ENCODE measurements around the gene FEM1A. TPM values are rescaled to one million over a fixed set of nuclear protein-coding genes. Genes with fewer than 3 reads are reported as not detected.
A peak's percentile ranks its signal among the peaks of the same experiment; 100 is the strongest.

The FEM1A gene
- total RNA-seq, 1 experiment from 2014 or later = 17.7 TPM

DNA sequence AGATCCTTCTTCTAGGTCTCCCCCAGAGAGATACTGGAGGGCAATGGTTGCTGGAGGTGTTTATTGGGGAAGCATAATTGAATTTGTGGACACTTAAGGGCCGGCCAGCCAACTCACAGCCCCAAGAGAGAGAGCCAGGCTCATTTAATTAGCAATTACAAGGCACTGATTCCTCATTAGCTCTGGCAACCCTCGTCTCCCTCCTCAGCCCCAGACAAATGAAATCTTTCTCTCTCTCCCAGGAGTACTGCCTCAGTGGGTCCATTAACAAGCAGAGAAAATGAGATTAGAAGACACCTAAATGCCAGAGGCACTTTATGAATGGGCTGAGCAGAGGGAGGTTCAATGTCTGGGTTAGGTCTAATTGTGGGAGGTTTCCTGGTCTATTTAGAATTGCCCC is 19.0 kb upstream of the FEM1A start:
- Histone ChIP-seq H3K27ac (ENCODE audit: low read depth, low read length) (no peak overlapping the region), H3K4me1 (ENCODE audit: control insufficient read depth in 1 of 2, insufficient read depth in 2 of 2, low read length in 2 of 2) (peaks cover 10 to 21% of the 10 kb centered on the region in 2 experiments), H3K36me3 (ENCODE audit: control insufficient read depth in 1 of 2, insufficient read depth in 2 of 2, low read length in 2 of 2) (no peaks in the 10 kb centered on the region), H3K4me3 (replicated peaks in 1 of 2; ENCODE audit: low read depth in 1 of 2, low read length in 2 of 2) (no peak overlapping the region), H3K9me2 (ENCODE audit: insufficient read depth) (no peaks in the 10 kb centered on the region), H2AFZ (ENCODE audit: low read depth, low read length, poor library complexity, severe bottlenecking) (no peak overlapping the region), H4K20me1 (ENCODE audit: insufficient read depth) (no peaks in the 10 kb centered on the region), H3K9ac (ENCODE audit: low read length) (no peak overlapping the region), H3K27me3 (ENCODE audit: insufficient read depth, low read length) (0 out of 2 replicates have a peak, but pooled peaks cover 4% of the 10 kb centered on the region), H3K9me3 (ENCODE audit: control insufficient read depth in 1 of 2, insufficient read depth in 1 of 2, low read depth in 1 of 2, low read length in 2 of 2) (no peaks in the 10 kb centered on the region), H3K4me2 (ENCODE audit: low read length) (no peak overlapping the region), H3K79me2 (ENCODE audit: insufficient read depth, low read length) (no peaks in the 10 kb centered on the region)
- TF ChIP-seq EGR1 (IDR thresholded peaks at IDR 0.05; ENCODE audit: low read depth) (no peak), ELF1 (IDR thresholded peaks at IDR 0.05; ENCODE audit: borderline replicate concordance, low read depth) (no peak), CEBPB (IDR thresholded peaks at IDR 0.05; ENCODE audit: low read depth) (no peak), SP1 (IDR thresholded peaks at IDR 0.05; ENCODE audit: low read depth) (no peak), EZH2phosphoT487 (IDR thresholded peaks at IDR 0.05; ENCODE audit: borderline replicate concordance) (no peak), RAD21 (IDR thresholded peaks at IDR 0.05; ENCODE audit: low read depth) (no peak), SRF (IDR thresholded peaks at IDR 0.05; ENCODE audit: low read depth) (no peak), CBX3 (IDR thresholded peaks at IDR 0.05; ENCODE audit: low read depth) (no peak), SIN3A (IDR thresholded peaks at IDR 0.05; ENCODE audit: low read depth) (no peak), ZNF274 (IDR thresholded peaks at IDR 0.05; ENCODE audit: low read depth, low read length) (no peak)
- CTCF ChIA-PET = no interaction called here
- no TSS peak for BruUV-seq (replicated peaks)
- RAD21 ChIA-PET (ENCODE audit: low non-redundant PET in 1 of 2, low total read pairs in 2 of 2, uncharacterized antibody in 2 of 2, unreplicated experiment in 2 of 2) = no interaction called here
- ATAC-seq (no peak), DNase-seq (ENCODE audit: low read depth, low spot score) (no peak)
- intact Hi-C loops (cut with micrococcal nuclease) = no loop called here
- POLR2A ChIA-PET = no interaction called here

DNA sequence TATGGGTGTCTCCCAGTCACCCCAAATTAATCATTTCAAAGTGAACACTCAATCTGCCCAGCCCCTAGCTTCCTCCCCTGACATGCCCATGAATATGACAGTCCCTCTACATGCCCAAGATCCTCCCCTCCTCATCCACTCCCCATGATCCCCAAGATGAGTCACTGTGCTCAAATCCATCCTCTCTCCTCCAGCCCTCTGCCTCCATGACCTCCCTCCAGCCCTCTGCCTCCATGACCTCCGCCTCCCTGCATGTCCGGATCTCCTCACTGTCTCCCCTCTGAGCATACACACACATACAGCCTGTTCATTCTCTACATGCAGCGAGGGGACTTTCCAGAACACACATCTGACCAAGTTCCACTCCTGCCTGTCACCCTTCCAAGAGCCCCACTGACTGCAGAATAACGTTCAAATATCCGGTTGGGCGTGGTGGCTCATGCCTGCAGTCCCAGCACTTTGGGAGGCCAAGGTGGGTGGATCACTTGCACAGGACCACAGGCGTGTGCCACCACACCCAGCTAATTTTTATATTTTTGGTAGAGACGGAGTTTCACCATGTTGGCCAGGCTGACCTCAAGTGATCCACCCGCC is 18.4 kb upstream of the FEM1A start:
- ChIA-PET RAD21 (ENCODE audit: low non-redundant PET in 1 of 2, low total read pairs in 2 of 2, uncharacterized antibody in 2 of 2, unreplicated experiment in 2 of 2) (no interaction called here), POLR2A (no interaction called here), CTCF (no interaction called here)
- Histone ChIP-seq H3K4me2 (ENCODE audit: low read length) (peak overlapping the region; percentile 40), H3K9me3 (ENCODE audit: control insufficient read depth in 1 of 2, insufficient read depth in 1 of 2, low read depth in 1 of 2, low read length in 2 of 2) (no peaks in the 10 kb centered on the region), H3K36me3 (ENCODE audit: control insufficient read depth in 1 of 2, insufficient read depth in 2 of 2, low read length in 2 of 2) (no peaks in the 10 kb centered on the region), H3K27ac (ENCODE audit: low read depth, low read length) (no peak overlapping the region), H3K79me2 (ENCODE audit: insufficient read depth, low read length) (no peaks in the 10 kb centered on the region), H3K9ac (ENCODE audit: low read length) (no peak overlapping the region), H3K27me3 (ENCODE audit: insufficient read depth, low read length) (0 out of 2 replicates have a peak, but pooled peaks cover 4% of the 10 kb centered on the region), H2AFZ (ENCODE audit: low read depth, low read length, poor library complexity, severe bottlenecking) (no peak overlapping the region), H3K4me3 (replicated peaks in 1 of 2; ENCODE audit: low read depth in 1 of 2, low read length in 2 of 2) (0 out of 4 replicates have a peak overlapping the region, but pooled peaks of 1 of the 2 experiments have one; percentile 1), H3K4me1 (ENCODE audit: control insufficient read depth in 1 of 2, insufficient read depth in 2 of 2, low read length in 2 of 2) (peaks cover 10 to 21% of the 10 kb centered on the region in 2 experiments), H3K9me2 (ENCODE audit: insufficient read depth) (no peaks in the 10 kb centered on the region), H4K20me1 (ENCODE audit: insufficient read depth) (no peaks in the 10 kb centered on the region)
- TF ChIP-seq, protein P1, sequence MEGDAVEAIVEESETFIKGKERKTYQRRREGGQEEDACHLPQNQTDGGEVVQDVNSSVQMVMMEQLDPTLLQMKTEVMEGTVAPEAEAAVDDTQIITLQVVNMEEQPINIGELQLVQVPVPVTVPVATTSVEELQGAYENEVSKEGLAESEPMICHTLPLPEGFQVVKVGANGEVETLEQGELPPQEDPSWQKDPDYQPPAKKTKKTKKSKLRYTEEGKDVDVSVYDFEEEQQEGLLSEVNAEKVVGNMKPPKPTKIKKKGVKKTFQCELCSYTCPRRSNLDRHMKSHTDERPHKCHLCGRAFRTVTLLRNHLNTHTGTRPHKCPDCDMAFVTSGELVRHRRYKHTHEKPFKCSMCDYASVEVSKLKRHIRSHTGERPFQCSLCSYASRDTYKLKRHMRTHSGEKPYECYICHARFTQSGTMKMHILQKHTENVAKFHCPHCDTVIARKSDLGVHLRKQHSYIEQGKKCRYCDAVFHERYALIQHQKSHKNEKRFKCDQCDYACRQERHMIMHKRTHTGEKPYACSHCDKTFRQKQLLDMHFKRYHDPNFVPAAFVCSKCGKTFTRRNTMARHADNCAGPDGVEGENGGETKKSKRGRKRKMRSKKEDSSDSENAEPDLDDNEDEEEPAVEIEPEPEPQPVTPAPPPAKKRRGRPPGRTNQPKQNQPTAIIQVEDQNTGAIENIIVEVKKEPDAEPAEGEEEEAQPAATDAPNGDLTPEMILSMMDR (IDR thresholded peaks at IDR 0.05 in 2 of 3, conservative IDR thresholded peaks at IDR 0.05 in 1 of 3; ENCODE audit: borderline replicate concordance in 1 of 3, insufficient read depth in 1 of 3, low read depth in 2 of 3, low read length in 2 of 3) = no peak
- no peak for TF ChIP-seq JUND (IDR thresholded peaks at IDR 0.05)
- TF ChIP-seq ELF1 (IDR thresholded peaks at IDR 0.05; ENCODE audit: borderline replicate concordance, low read depth) = no peak
- TF ChIP-seq FOSL1 (IDR thresholded peaks at IDR 0.05; ENCODE audit: low read depth) = no peak
- TF ChIP-seq POLR2AphosphoS5 (IDR thresholded peaks at IDR 0.05; ENCODE audit: low read depth, low read length) = no peak
- intact Hi-C loops (cut with micrococcal nuclease) = no loop called here
- DNase-seq (ENCODE audit: low read depth, low spot score) (no peak), ATAC-seq (peak; percentile 57)
- BruUV-seq (replicated peaks) = no TSS peak
